K562 (cell line): Measurements from ENCODE around the gene TBC1D9. TPM values are rescaled to one million over a fixed set of nuclear protein-coding genes. Genes with fewer than 3 reads are reported as not detected.

Source experiments
- GTF3C2 ChIP-seq: IDR thresholded peaks from 3 replicates; pipeline ENCODE4 v1.6.1; 2011; ENCODE audit warnings: borderline replicate concordance, mild to moderate bottlenecking, moderate library complexity; ENCODE audit not compliant: insufficient read length; ENCODE audit errors: extremely low read depth
- PHF8 ChIP-seq: fragments of 200-600 bp; sonication (generic); IDR thresholded peaks from 2 replicates; pipeline ENCODE4 v1.6.1; 2012; ENCODE audit warnings: mixed run types, mild to moderate bottlenecking, inconsistent platforms, low read length, moderate library complexity, borderline replicate concordance
- RBM17 ChIP-seq: fragments of 200-400 bp; formaldehyde crosslinking; IDR thresholded peaks from 2 replicates; pipeline ENCODE4 v1.6.1; 2017; ENCODE audit warnings: low read depth, mild to moderate bottlenecking, low read length, borderline replicate concordance
- ZBTB34 ChIP-seq: fragments of 250-450 bp; sonication (Bioruptor Pico); IDR thresholded peaks from 2 replicates; pipeline ENCODE4 v1.8.0; 2021; ENCODE audit warnings: mild to moderate bottlenecking, moderate library complexity
- ZKSCAN8 ChIP-seq: fragments of 200-800 bp; sonication (Bioruptor generic); IDR thresholded peaks from 2 replicates; pipeline ENCODE4 v1.6.1; 2016; ENCODE audit warnings: missing genetic modification characterization, missing compliant biosample characterization
- ZSCAN32 ChIP-seq: fragments of 450-650 bp; formaldehyde crosslinking; IDR thresholded peaks from 2 replicates; pipeline ENCODE4 v1.4.0; 2020; ENCODE audit warnings: mild to moderate bottlenecking, moderate library complexity
- polyA plus RNA-seq, 8 experiments: library from polyadenylated mRNA; depleted of rRNA in 4 of 8; stranded (reverse) in 5 of 8; unstranded in 3 of 8; fragments of >200 nt; fragmentation: Nextera tagmentation in 2 of 8; fragmentation: Illumina TruSeq in 1 of 8; extraction: Ambion mirVana in 2 of 8; extraction: Trizol in 1 of 8; gene quantifications; 2 replicates each; pipeline versions ENCODE4 v1.2.1 to v1.2.3, GENCODE V29; 2011 to 2014; ENCODE audit warnings: inconsistent platforms in 1 of 8, missing spikeins in 1 of 8
- total RNA-seq, 7 experiments: library from RNA; depleted of rRNA in 6 of 7; stranded (reverse); fragments of >200 nt in 6 of 7; fragmentation: Illumina TruSeq in 2 of 7; extraction: Trizol in 2 of 7; gene quantifications; 2 replicates each; pipeline versions ENCODE4 v1.2.1 to v1.2.3, GENCODE V29; 2011 to 2021; ENCODE audit warnings: low replicate concordance in 1 of 7
- TF ChIP-seq, protein P1 (sequence below): fragments of 200-600 bp; sonication (generic); IDR thresholded peaks from one replicate; pipeline ENCODE4 v1.6.1; 2012; ENCODE audit warnings: mild to moderate bottlenecking, low read depth, low read length, inconsistent platforms
- TF ChIP-seq, protein P2 (sequence below): fragments of 450-650 bp; IDR thresholded peaks from 2 replicates; pipeline ENCODE4 v1.6.1; 2017; ENCODE audit warnings: antibody characterized with exemption

TBC1D9 gene
- total and polyA plus RNA-seq, 9 of the 15 experiments (the other 6 are each of a cell fraction or from before 2014, with no cell fraction given): 0.13 TPM; not detected in 8

DNA sequence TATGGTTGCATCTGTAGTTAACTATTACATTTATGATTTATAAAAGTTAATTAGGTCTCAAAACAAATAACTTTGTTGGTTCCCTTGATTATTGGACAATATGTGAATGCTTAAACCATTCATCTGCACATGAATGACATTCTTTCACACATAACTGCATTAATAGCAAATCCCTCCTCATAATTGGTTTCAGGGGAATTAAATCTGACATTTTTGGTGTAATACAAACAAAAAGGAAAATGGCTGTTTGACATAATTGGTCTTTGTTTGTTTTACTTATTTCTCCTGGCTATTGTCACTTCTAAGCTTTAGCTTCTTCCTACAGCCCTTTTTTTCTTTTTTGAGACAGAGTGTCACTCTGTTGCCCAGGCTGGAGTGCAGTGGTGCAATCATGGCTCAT lies 71.9 kb downstream of the TBC1D9 start (continued):
- TF ChIP-seq, protein P1, sequence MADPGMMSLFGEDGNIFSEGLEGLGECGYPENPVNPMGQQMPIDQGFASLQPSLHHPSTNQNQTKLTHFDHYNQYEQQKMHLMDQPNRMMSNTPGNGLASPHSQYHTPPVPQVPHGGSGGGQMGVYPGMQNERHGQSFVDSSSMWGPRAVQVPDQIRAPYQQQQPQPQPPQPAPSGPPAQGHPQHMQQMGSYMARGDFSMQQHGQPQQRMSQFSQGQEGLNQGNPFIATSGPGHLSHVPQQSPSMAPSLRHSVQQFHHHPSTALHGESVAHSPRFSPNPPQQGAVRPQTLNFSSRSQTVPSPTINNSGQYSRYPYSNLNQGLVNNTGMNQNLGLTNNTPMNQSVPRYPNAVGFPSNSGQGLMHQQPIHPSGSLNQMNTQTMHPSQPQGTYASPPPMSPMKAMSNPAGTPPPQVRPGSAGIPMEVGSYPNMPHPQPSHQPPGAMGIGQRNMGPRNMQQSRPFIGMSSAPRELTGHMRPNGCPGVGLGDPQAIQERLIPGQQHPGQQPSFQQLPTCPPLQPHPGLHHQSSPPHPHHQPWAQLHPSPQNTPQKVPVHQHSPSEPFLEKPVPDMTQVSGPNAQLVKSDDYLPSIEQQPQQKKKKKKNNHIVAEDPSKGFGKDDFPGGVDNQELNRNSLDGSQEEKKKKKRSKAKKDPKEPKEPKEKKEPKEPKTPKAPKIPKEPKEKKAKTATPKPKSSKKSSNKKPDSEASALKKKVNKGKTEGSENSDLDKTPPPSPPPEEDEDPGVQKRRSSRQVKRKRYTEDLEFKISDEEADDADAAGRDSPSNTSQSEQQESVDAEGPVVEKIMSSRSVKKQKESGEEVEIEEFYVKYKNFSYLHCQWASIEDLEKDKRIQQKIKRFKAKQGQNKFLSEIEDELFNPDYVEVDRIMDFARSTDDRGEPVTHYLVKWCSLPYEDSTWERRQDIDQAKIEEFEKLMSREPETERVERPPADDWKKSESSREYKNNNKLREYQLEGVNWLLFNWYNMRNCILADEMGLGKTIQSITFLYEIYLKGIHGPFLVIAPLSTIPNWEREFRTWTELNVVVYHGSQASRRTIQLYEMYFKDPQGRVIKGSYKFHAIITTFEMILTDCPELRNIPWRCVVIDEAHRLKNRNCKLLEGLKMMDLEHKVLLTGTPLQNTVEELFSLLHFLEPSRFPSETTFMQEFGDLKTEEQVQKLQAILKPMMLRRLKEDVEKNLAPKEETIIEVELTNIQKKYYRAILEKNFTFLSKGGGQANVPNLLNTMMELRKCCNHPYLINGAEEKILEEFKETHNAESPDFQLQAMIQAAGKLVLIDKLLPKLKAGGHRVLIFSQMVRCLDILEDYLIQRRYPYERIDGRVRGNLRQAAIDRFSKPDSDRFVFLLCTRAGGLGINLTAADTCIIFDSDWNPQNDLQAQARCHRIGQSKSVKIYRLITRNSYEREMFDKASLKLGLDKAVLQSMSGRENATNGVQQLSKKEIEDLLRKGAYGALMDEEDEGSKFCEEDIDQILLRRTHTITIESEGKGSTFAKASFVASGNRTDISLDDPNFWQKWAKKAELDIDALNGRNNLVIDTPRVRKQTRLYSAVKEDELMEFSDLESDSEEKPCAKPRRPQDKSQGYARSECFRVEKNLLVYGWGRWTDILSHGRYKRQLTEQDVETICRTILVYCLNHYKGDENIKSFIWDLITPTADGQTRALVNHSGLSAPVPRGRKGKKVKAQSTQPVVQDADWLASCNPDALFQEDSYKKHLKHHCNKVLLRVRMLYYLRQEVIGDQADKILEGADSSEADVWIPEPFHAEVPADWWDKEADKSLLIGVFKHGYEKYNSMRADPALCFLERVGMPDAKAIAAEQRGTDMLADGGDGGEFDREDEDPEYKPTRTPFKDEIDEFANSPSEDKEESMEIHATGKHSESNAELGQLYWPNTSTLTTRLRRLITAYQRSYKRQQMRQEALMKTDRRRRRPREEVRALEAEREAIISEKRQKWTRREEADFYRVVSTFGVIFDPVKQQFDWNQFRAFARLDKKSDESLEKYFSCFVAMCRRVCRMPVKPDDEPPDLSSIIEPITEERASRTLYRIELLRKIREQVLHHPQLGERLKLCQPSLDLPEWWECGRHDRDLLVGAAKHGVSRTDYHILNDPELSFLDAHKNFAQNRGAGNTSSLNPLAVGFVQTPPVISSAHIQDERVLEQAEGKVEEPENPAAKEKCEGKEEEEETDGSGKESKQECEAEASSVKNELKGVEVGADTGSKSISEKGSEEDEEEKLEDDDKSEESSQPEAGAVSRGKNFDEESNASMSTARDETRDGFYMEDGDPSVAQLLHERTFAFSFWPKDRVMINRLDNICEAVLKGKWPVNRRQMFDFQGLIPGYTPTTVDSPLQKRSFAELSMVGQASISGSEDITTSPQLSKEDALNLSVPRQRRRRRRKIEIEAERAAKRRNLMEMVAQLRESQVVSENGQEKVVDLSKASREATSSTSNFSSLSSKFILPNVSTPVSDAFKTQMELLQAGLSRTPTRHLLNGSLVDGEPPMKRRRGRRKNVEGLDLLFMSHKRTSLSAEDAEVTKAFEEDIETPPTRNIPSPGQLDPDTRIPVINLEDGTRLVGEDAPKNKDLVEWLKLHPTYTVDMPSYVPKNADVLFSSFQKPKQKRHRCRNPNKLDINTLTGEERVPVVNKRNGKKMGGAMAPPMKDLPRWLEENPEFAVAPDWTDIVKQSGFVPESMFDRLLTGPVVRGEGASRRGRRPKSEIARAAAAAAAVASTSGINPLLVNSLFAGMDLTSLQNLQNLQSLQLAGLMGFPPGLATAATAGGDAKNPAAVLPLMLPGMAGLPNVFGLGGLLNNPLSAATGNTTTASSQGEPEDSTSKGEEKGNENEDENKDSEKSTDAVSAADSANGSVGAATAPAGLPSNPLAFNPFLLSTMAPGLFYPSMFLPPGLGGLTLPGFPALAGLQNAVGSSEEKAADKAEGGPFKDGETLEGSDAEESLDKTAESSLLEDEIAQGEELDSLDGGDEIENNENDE: no peak
- TF ChIP-seq, protein P2, sequence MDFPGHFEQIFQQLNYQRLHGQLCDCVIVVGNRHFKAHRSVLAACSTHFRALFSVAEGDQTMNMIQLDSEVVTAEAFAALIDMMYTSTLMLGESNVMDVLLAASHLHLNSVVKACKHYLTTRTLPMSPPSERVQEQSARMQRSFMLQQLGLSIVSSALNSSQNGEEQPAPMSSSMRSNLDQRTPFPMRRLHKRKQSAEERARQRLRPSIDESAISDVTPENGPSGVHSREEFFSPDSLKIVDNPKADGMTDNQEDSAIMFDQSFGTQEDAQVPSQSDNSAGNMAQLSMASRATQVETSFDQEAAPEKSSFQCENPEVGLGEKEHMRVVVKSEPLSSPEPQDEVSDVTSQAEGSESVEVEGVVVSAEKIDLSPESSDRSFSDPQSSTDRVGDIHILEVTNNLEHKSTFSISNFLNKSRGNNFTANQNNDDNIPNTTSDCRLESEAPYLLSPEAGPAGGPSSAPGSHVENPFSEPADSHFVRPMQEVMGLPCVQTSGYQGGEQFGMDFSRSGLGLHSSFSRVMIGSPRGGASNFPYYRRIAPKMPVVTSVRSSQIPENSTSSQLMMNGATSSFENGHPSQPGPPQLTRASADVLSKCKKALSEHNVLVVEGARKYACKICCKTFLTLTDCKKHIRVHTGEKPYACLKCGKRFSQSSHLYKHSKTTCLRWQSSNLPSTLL: no peak
- no peak for TF ChIP-seq ZBTB34 (CRISPR knock-in tag)
- no peak for TF ChIP-seq RBM17
- TF ChIP-seq ZKSCAN8 (CRISPR knock-in tag): no peak
- no peak for TF ChIP-seq ZSCAN32
- TF ChIP-seq PHF8: no peak
- no peak for TF ChIP-seq GTF3C2
